ENCODE data around the gene OR13C4.
"Not testable (repeated sequence)": the region's sequence is repeated elsewhere in the genome, so short reads cannot be mapped to it uniquely, and the experiment has no call there.

The OR13C4 gene

DNA sequence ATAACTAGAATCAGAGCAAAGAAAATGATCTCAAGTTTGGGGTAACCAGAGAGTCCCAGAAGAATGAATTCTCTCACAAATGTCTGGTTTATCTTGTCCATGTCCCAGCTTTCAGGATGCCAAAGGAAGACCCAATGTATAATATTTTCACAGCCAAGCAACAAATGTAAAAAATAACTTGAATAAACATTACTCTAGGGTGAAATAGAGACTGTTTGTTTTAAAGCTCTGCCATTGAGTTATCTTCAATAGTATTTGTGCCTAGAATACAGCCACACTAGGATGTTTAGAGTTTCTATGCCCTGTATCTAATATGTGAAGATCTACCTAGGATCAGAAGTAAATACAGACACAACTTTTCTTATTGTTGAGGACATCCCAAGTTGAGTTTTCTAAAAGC is at the start of gene OR13C4:
OR13C4 (minus strand) TSS at position 101 of the 400 bp plus-strand sequence; CDS start at position 101, 0 bp downstream.
- no peak for DNase-seq

DNA sequence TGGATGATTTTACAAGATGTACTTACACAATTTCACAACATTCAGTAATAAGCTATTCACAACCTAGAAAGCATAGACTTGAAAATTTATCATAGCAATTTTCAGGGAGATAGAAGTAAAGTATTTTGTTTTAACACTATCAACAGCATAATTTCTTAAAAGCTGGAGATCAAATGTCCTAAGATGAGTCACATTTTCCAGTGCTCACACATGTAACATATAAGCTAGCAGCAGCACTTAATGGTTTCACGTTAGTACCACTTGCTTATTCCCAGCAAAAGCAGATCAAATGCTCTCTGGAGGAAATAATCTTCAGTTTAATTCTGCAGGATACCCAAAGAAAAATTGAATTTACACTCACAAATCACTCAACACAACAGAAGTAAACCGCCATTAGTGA is 48.4 kb upstream of the OR13C4 start:
- no peak for DNase-seq

- no peak for DNase-seq
Measured at GRCh38 chr9:104572612-104573011, 45.6 kb upstream of the OR13C4 start.

GRCh38 chr9:104568868-104569267 is 41.9 kb upstream of the OR13C4 start, which contains the start of gene OR13C8:
OR13C8 (plus strand) TSS chr9:104569168; CDS start chr9:104569168, 0 bp downstream.
- DNase-seq, result no peak

DNA sequence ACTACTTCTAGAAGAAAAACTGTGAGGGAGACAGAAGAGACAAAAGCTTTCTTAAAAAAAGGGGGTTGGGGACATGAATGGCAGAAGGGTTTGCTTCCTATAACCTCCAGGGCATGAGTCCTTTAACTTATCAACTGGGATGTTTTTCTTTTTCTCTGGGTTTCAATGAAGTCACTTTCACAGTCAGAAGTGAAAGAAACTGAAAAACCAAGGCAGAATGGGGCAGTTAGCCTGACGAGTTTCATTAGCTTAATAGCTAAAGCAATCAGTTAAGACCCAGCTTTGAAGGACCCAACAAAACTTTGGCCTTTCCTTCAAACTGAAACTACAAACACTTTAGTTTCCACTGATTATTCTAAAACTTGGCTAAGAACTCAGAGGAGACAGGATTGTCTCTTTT is 37.3 kb upstream of the OR13C4 start:
- no peak for DNase-seq

DNA sequence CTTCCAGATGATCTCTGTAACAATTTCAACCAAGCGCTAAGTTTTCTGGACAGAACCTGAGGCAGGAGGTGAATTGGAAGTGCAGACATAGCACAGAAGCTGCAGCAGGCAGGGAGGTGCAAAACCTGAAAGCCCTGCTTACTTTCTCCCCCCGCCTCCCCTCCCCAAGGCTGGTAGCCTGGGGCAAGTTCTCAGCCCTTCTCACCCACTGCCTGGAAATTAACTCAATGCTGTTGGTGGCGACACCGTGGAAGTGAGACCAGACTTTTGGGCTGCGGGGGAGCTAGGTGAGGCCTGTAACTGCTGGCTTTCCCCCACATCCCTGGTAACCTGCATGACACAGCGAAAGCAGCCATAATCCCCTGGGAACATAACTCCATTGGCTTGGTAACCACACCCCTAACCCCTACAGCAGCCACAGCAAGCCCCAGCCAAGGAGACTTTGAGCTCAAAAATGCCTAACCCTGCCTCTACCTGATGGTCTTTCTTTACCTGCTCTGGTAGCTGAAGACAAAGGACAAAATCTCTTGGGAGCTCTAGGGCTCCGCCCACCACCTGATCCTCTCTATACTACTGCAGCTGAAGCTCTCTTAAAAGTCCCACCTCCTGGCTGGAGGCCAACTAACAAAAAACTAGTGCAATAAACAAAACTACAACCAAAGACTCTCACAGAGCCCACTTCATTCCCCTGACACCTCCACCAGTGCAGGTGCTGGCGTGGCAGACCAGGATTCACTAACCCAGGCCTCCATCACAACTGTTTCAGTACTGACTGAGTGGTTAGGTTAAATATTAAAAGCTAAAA is 30.0 kb upstream of the OR13C4 start:
- DNase-seq, result no peak

- no peak for DNase-seq
Measured at GRCh38 chr9:104555521-104555920, 28.5 kb upstream of the OR13C4 start.

- no peak for DNase-seq
Measured at GRCh38 chr9:104553261-104553660, 26.3 kb upstream of the OR13C4 start.

GRCh38 chr9:104544644-104545043 is 17.6 kb upstream of the OR13C4 start:
- DNase-seq, result no peak

GRCh38 chr9:104539275-104539674 is 12.3 kb upstream of the OR13C4 start:
- DNase-seq, result no peak

- DNase-seq, result no peak
Measured at GRCh38 chr9:104536756-104537155, 9.7 kb upstream of the OR13C4 start, which contains the start of gene OR13C3. OR13C3 (minus strand) TSS chr9:104536856; CDS start chr9:104536723, 133 bp downstream.

DNA sequence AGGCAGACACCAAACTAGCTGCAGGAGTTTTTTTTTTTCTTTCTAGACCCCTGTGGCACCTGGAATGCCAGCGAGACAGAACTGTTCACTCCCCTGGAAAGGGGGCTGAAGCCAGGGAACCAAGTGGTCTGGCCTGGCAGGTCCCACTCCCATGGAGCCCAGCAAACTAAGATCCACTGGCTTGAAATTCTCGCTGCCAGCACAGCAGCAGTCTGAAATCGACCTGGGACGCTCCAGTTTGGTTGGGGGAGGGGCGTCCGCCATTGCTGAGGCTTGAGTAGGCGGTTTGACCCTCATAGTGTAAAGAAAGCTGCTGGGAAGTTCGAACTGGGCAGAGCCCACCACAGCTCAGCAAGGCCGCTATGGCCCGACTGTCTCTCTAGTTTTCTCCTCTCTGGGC is 6.8 kb downstream of the OR13C4 start:
- DNase-seq, result not testable (repeated sequence)

DNA sequence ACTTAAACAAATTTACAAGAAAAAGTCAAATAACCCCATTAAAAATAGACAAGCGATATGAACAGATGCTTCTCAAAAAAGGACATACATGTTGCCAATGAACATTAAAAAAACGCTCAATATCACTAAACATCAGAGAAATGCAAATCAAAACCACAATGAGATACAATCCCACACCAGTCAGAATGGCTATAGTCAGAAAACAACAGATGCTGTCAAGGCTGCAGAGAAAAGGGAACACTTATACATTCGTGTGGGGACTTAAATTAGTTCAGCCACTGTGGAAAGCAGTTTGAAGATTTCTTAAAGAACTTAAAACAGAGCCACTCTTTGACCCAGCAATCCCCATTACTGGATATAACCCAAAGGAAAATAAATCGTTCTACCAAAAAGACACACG is 12.1 kb downstream of the OR13C4 start:
- no peak for DNase-seq

GRCh38 chr9:104506565-104506964 is 20.4 kb downstream of the OR13C4 start:
- no peak for DNase-seq

- DNase-seq, result no peak
Measured at GRCh38 chr9:104503963-104504362, 23.0 kb downstream of the OR13C4 start, which contains the start of gene OR13F1. OR13F1 (plus strand) TSS chr9:104504263; CDS start chr9:104504263, 0 bp downstream.

DNA sequence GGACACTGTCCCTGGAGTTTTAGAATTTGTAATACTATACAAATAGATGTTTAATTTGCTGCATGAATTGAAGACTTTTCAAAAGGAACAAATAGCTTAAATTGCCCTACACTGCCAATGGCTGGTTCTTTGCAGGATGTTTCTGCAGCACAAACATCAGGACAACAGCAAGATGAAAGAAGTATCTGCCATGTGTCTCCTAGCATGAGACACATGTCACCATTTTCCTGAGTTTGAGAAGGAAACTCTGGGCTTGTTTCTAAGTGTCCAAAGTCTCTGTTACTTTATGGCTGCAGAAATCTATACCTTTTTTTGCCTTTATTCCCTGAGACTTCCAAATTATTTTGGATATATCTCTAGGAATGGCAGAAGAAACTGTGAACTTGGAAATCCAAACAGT is 23.6 kb downstream of the OR13C4 start:
- no peak for DNase-seq

DNA sequence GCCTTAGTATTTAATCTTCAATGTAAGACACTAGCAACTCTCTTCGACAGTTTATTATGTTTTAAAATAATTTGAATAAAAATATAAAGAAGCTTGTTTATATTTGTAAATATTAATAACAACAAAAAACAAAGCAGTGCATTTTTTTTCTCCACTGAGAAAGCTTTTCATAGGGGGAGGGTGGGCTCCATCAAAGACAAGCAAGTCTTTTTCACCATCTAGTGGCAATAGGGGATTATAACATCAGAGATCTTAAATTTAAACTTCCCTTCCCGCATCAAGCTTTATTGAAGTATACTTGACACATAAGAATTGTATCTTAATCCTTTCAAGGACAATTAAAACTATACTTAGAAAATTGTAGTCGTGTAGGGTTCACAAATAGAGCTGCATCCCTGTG is 32.2 kb downstream of the OR13C4 start:
- DNase-seq, result no peak

GRCh38 chr9:104485014-104485413 is 42.0 kb downstream of the OR13C4 start:
- DNase-seq, result no peak

DNA sequence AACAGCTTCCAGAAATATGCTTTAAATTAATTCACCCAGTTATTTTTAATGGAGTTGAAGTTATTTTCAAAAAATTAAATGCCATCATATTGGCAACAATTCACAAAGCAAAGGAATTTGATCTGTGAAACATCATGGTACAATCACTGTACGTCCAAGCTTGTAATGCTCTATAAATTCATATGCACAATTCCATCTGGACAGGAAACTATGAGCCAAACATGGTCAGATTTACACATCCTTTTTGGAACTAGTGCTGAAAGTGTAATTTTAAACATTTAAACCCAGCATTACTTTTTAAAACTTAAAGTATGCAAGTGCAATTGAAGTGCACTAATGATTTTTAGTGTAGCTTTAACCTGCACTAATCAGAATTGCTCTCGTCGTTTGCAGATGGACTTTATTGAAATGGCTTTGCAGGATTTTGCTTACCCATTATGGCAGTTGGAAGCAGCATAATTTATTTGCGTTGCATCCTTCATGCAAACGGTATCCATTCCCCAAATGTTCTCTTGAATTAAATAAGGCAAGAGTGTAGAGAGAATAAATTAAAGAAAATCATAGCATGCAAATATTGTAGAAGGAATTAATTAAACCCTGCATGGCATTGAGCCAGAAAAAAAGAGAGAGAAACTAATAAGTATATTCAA is 44.0 kb downstream of the OR13C4 start:
- no peak for DNase-seq

Data from activated CD4-positive, alpha-beta T cell treated with anti-CD3 and anti-CD28 coated beads, Interleukin-2, amount 50 U/mL, for 4 hours (primary cell).